PC-3 (cell line): Measurements from ENCODE around the gene HCN3.

Experiments
- CTCF ChIP-seq: fragments of 300-600 bp; sonication (generic); conservative IDR thresholded peaks from 2 replicates; pipeline ENCODE4 v1.5.1; 2017; ENCODE audit warnings: antibody characterized with exemption, low read depth, mild to moderate bottlenecking, low read length
- EZH2 ChIP-seq: fragments of 300-600 bp; sonication (generic); IDR thresholded peaks from one replicate; pipeline ENCODE4 v1.6.1; 2017; ENCODE audit warnings: antibody characterized with exemption, mild to moderate bottlenecking, low read length; ENCODE audit not compliant: unreplicated experiment
- EZH2phosphoT487 ChIP-seq: fragments of 300-600 bp; sonication (generic); IDR thresholded peaks from 2 replicates; pipeline ENCODE4 v1.6.1; 2018; ENCODE audit warnings: mild to moderate bottlenecking, antibody characterized with exemption, low read length, borderline replicate concordance

GRCh38 chr1:155301342-155301841 lies 24.1 kb downstream of the HCN3 start, which contains the start of gene PKLR:
- TF ChIP-seq CTCF, result no peak
- no peak for TF ChIP-seq EZH2
- no peak for TF ChIP-seq EZH2phosphoT487
